ENCODE measurements around the gene RGS7. TPM values are rescaled to one million over a fixed set of nuclear protein-coding genes. Genes with fewer than 3 reads are reported as not detected.

The RGS7 gene
- total RNA-seq, 1 donor from 2014 or later, result 1.9 TPM

GRCh38 chr1:241139047-241139446 is 218.0 kb downstream of the RGS7 start:
- Mint-ChIP-seq H3K27me3 (ENCODE audit: low read depth) (no peaks in the 10 kb centered on the region), H3K4me3 (no peak overlapping the region), H3K27ac (no peak overlapping the region)

GRCh38 chr1:241138248-241138647 is 218.8 kb downstream of the RGS7 start:
- H3K27ac Mint-ChIP-seq, result no peak overlapping the region
- no peak for TF ChIP-seq CTCF (IDR thresholded peaks at IDR 0.05; ENCODE audit: unreplicated experiment)
- no peak for DNase-seq (ENCODE audit: low spot score in 2 of 2, unreplicated experiment in 2 of 2)
- no peaks in the 10 kb centered on the region for H3K27me3 Mint-ChIP-seq (ENCODE audit: low read depth)
- no peak overlapping the region for H3K4me3 Mint-ChIP-seq
- no peaks in the 10 kb centered on the region for H3K4me1 Mint-ChIP-seq
- H3K36me3 Mint-ChIP-seq, result no peaks in the 10 kb centered on the region
- peaks cover 11% of the 10 kb centered on the region for H3K9me3 Mint-ChIP-seq

More at GRCh38 chr1:241139047-241139446, 218.0 kb downstream of the RGS7 start:
- no peak for DNase-seq (ENCODE audit: low spot score in 2 of 2, unreplicated experiment in 2 of 2)
- Mint-ChIP-seq H3K4me1 (no peaks in the 10 kb centered on the region), H3K9me3 (peaks cover 13% of the 10 kb centered on the region), H3K36me3 (no peaks in the 10 kb centered on the region)
- no peak for TF ChIP-seq CTCF (IDR thresholded peaks at IDR 0.05; ENCODE audit: unreplicated experiment)

- no peak for DNase-seq (ENCODE audit: low spot score in 2 of 2, unreplicated experiment in 2 of 2)
- no peaks in the 10 kb centered on the region for H3K27me3 Mint-ChIP-seq (ENCODE audit: low read depth)
- H3K4me1 Mint-ChIP-seq, result peaks cover 2% of the 10 kb centered on the region
- no peak overlapping the region for H3K4me3 Mint-ChIP-seq
- no peak for TF ChIP-seq CTCF (IDR thresholded peaks at IDR 0.05; ENCODE audit: unreplicated experiment)
- H3K36me3 Mint-ChIP-seq, result no peaks in the 10 kb centered on the region
- no peak overlapping the region for H3K27ac Mint-ChIP-seq
- peaks cover 4% of the 10 kb centered on the region for H3K9me3 Mint-ChIP-seq
Measured at GRCh38 chr1:241136389-241136788, 220.6 kb downstream of the RGS7 start.

GRCh38 chr1:241131636-241132194 is 225.3 kb downstream of the RGS7 start:
- no peaks in the 10 kb centered on the region for H3K36me3 Mint-ChIP-seq
- no peak for DNase-seq (ENCODE audit: low spot score in 2 of 2, unreplicated experiment in 2 of 2)
- no peak overlapping the region for H3K27ac Mint-ChIP-seq
- H3K27me3 Mint-ChIP-seq (ENCODE audit: low read depth), result no peaks in the 10 kb centered on the region
- H3K4me1 Mint-ChIP-seq, result peaks cover 21% of the 10 kb centered on the region
- TF ChIP-seq CTCF (IDR thresholded peaks at IDR 0.05; ENCODE audit: unreplicated experiment), result no peak
- peaks cover 4% of the 10 kb centered on the region for H3K9me3 Mint-ChIP-seq
- H3K4me3 Mint-ChIP-seq, result no peak overlapping the region

- TF ChIP-seq CTCF (IDR thresholded peaks at IDR 0.05; ENCODE audit: unreplicated experiment), result no peak
- no peak overlapping the region for H3K4me3 Mint-ChIP-seq
- H3K27ac Mint-ChIP-seq, result no peak overlapping the region
- H3K9me3 Mint-ChIP-seq, result peaks cover 4% of the 10 kb centered on the region
- no peak for DNase-seq (ENCODE audit: low spot score in 2 of 2, unreplicated experiment in 2 of 2)
- H3K36me3 Mint-ChIP-seq, result no peaks in the 10 kb centered on the region
- H3K27me3 Mint-ChIP-seq (ENCODE audit: low read depth), result no peaks in the 10 kb centered on the region
- H3K4me1 Mint-ChIP-seq, result peaks cover 21% of the 10 kb centered on the region
Measured at GRCh38 chr1:241130881-241131280, 226.1 kb downstream of the RGS7 start.

All from mesothelial cell of epicardium (in vitro differentiated cells).